IMR-90 (cell line): Measurements from ENCODE around the gene TRAK2. TPM values are rescaled to one million over a fixed set of nuclear protein-coding genes. Genes with fewer than 3 reads are reported as not detected.

Experiments used
- ATAC-seq: fragments of 200-7000 bp; cut with Tn5 transposase; 2 replicates; pipeline ENCODE4 v1.9.1; 2020; ENCODE audit warnings: low read depth, mild to moderate bottlenecking, moderate library complexity
- BruUV-seq: library from RNA; stranded (reverse); fragments of 400-500 nt; replicated peaks from 2 replicates; lab custom pipeline; 2021; lab: Mats Ljungman, UMichigan
- CTCF ChIA-PET: fragments of 300-600 bp; formaldehyde crosslinking; extraction: SDS; loops from one replicate; lab custom pipeline; 2021; ENCODE audit warnings: antibody characterized with exemption; lab: Yijun Ruan, JAX
- POLR2A ChIA-PET: fragments of 300-600 bp; sonication (Branson Sonifier 250); formaldehyde crosslinking; loops from one replicate; lab custom pipeline; 2022; ENCODE audit warnings: antibody characterized with exemption; ENCODE audit not compliant: unreplicated experiment; lab: Charles Lee
- DNase-seq: peaks from one replicate; pipeline ENCODE4 v3.0.0; 2013
- H2AFZ ChIP-seq: replicated peaks from 2 replicates; pipeline ENCODE3; 2013; ENCODE audit warnings: low read length, mild to moderate bottlenecking; ENCODE audit not compliant: poor library complexity
- H2AK5ac ChIP-seq: 2 replicates; pipeline ENCODE4 v1.6.1; 2013; ENCODE audit warnings: low read depth, low read length, inconsistent platforms
- H2AK9ac ChIP-seq: replicated peaks from 2 replicates; pipeline ENCODE3; 2013; ENCODE audit warnings: mild to moderate bottlenecking, low read depth, low read length, moderate library complexity; ENCODE audit not compliant: poor library complexity
- H2BK120ac ChIP-seq: 2 replicates; pipeline ENCODE4 v1.6.1; 2013; ENCODE audit warnings: low read depth, low read length, inconsistent platforms
- H2BK15ac ChIP-seq: 3 replicates; pipeline ENCODE4 v1.6.1; 2013; ENCODE audit warnings: low read depth, low read length, inconsistent platforms
- H2BK20ac ChIP-seq: 2 replicates; pipeline ENCODE4 v1.6.1; 2013; ENCODE audit warnings: low read depth, mild to moderate bottlenecking, inconsistent platforms, low read length, moderate library complexity
- H2BK5ac ChIP-seq: 2 replicates; pipeline ENCODE4 v1.6.1; 2013; ENCODE audit warnings: mild to moderate bottlenecking, low read depth, low read length, inconsistent platforms; ENCODE audit not compliant: poor library complexity, severe bottlenecking
- H3K14ac ChIP-seq: replicated peaks from 2 replicates; pipeline ENCODE4 v1.6.1; 2013; ENCODE audit warnings: low read depth, low read length, inconsistent platforms
- H3K18ac ChIP-seq: 2 replicates; pipeline ENCODE4 v1.6.1; 2013; ENCODE audit warnings: low read depth, low read length, control low read depth
- H3K23ac ChIP-seq: 2 replicates; pipeline ENCODE4 v1.6.1; 2013; ENCODE audit warnings: low read depth, low read length, inconsistent platforms
- H3K27ac ChIP-seq: 2 replicates; pipeline ENCODE4 v1.5.1; 2013; ENCODE audit warnings: mild to moderate bottlenecking, control low read depth, low read length; ENCODE audit not compliant: insufficient read depth
- H3K27me3 ChIP-seq: 2 replicates; pipeline ENCODE4 v1.6.1; 2013; ENCODE audit warnings: low read length; ENCODE audit not compliant: control insufficient read depth, insufficient read depth
- H3K36me3 ChIP-seq: 2 replicates; pipeline ENCODE4 v1.6.1; 2013; ENCODE audit warnings: low read length, mixed read lengths; ENCODE audit not compliant: control insufficient read depth, insufficient read depth
- H3K4ac ChIP-seq: 2 replicates; pipeline ENCODE4 v1.6.1; 2013; ENCODE audit warnings: low read depth, low read length, inconsistent platforms
- H3K4me1 ChIP-seq: 2 replicates; pipeline ENCODE4 v1.6.1; 2013; ENCODE audit warnings: low read length, mixed read lengths; ENCODE audit not compliant: control insufficient read depth, insufficient read depth
- H3K4me2 ChIP-seq: 2 replicates; pipeline ENCODE4 v1.6.1; 2013; ENCODE audit warnings: low read depth, mild to moderate bottlenecking, control low read depth, low read length, moderate library complexity
- H3K4me3 ChIP-seq: 2 replicates; pipeline ENCODE4 v1.5.1; 2013; ENCODE audit warnings: low read depth, mild to moderate bottlenecking, control low read depth, low read length, moderate library complexity; ENCODE audit not compliant: insufficient read depth
- H3K56ac ChIP-seq: 2 replicates; pipeline ENCODE4 v1.6.1; 2013; ENCODE audit warnings: low read length, inconsistent platforms; ENCODE audit not compliant: insufficient read depth; ENCODE audit errors: extremely low read depth
- H3K79me1 ChIP-seq, 2 experiments: 2 replicates each; pipeline ENCODE4 v1.6.1; 2013; ENCODE audit warnings: low read length in 2 of 2, inconsistent platforms in 1 of 2, low read depth in 1 of 2
- H3K9ac ChIP-seq: 2 replicates; pipeline ENCODE4 v1.6.1; 2013; ENCODE audit warnings: low read depth, low read length, control low read depth
- H3K9me1 ChIP-seq: 2 replicates; pipeline ENCODE4 v1.6.1; 2013; ENCODE audit warnings: low read length, inconsistent platforms; ENCODE audit not compliant: insufficient read depth
- H3K9me3 ChIP-seq: 2 replicates; pipeline ENCODE4 v1.6.1; 2013; ENCODE audit warnings: low read length; ENCODE audit not compliant: control insufficient read depth, insufficient read depth
- H4K20me1 ChIP-seq: 2 replicates; pipeline ENCODE4 v1.6.1; 2013; ENCODE audit warnings: low read length, inconsistent platforms; ENCODE audit not compliant: insufficient read depth
- H4K5ac ChIP-seq: 2 replicates; pipeline ENCODE4 v1.6.1; 2013; ENCODE audit warnings: mild to moderate bottlenecking, low read depth, low read length, control low read depth
- H4K8ac ChIP-seq, 2 experiments: 2 replicates each; pipeline ENCODE4 v1.6.1; 2013; ENCODE audit warnings: low read depth in 2 of 2, low read length in 2 of 2, control low read depth in 1 of 2, inconsistent platforms in 1 of 2
- H4K91ac ChIP-seq: 2 replicates; pipeline ENCODE4 v1.6.1; 2013; ENCODE audit warnings: low read depth, low read length, inconsistent platforms; ENCODE audit not compliant: insufficient read depth
- BHLHE40 ChIP-seq: fragments of 150-350 bp; IDR thresholded peaks from 2 replicates; pipeline ENCODE4 v1.6.1; 2016; ENCODE audit warnings: mild to moderate bottlenecking, low read depth, low read length
- CEBPB ChIP-seq: IDR thresholded peaks from 2 replicates; pipeline ENCODE4 v1.6.1; 2012; ENCODE audit warnings: low read depth, low read length, improper control_type of control experiment
- CHD1 ChIP-seq: IDR thresholded peaks from 2 replicates; pipeline ENCODE4 v1.6.1; 2012; ENCODE audit warnings: low read depth, low read length, improper control_type of control experiment
- FOS ChIP-seq: fragments of 150-350 bp; IDR thresholded peaks from 2 replicates; pipeline ENCODE4 v1.6.1; 2016; ENCODE audit warnings: low read depth, low read length
- MAFK ChIP-seq: IDR thresholded peaks from 2 replicates; pipeline ENCODE4 v1.6.1; 2012; ENCODE audit warnings: low read depth, low read length, improper control_type of control experiment
- MAZ ChIP-seq: IDR thresholded peaks from 2 replicates; pipeline ENCODE4 v1.6.1; 2012; ENCODE audit warnings: low read depth, mild to moderate bottlenecking, low read length, improper control_type of control experiment, moderate library complexity, borderline replicate concordance
- MXI1 ChIP-seq: IDR thresholded peaks from 2 replicates; pipeline ENCODE4 v1.6.1; 2012; ENCODE audit warnings: low read depth, mild to moderate bottlenecking, low read length, moderate library complexity, borderline replicate concordance
- NFE2L2 ChIP-seq: fragments of 150-350 bp; IDR thresholded peaks from 2 replicates; pipeline ENCODE4 v1.6.1; 2016; ENCODE audit warnings: low read depth, mild to moderate bottlenecking, low read length
- POLR2A ChIP-seq: IDR thresholded peaks from 2 replicates; pipeline ENCODE4 v1.6.1; 2012; ENCODE audit warnings: mild to moderate bottlenecking, low read depth, low read length
- RAD21 ChIP-seq: IDR thresholded peaks from 2 replicates; pipeline ENCODE4 v1.6.1; 2012; ENCODE audit warnings: low read length, improper control_type of control experiment
- RCOR1 ChIP-seq: IDR thresholded peaks from 2 replicates; pipeline ENCODE4 v1.6.1; 2012; ENCODE audit warnings: mild to moderate bottlenecking, low read length, improper control_type of control experiment; ENCODE audit not compliant: insufficient replicate concordance
- RFX5 ChIP-seq: IDR thresholded peaks from 2 replicates; pipeline ENCODE4 v1.8.0; 2012; ENCODE audit warnings: low read depth, mild to moderate bottlenecking, low read length, moderate library complexity
- SMC3 ChIP-seq: fragments of 150-350 bp; IDR thresholded peaks from 2 replicates; pipeline ENCODE4 v1.6.1; 2016; ENCODE audit warnings: low read depth, mild to moderate bottlenecking, antibody characterized with exemption, low read length, moderate library complexity
- WGBS, 2 experiments: methylation state at CpG; one replicate each; pipeline versions ENCODE4 v1.1.5 to v1.1.7; 2013; ENCODE audit warnings: missing lambda C conversion rate in 2 of 2; ENCODE audit not compliant: insufficient read length in 1 of 2; ENCODE audit errors: extremely low coverage in 2 of 2; 5-methylcytosine and 5-hydroxymethylcytosine counted together
- dilution Hi-C: fragments of 300-500 bp; cut with HindIII; formaldehyde crosslinking; loops from one replicate; pipeline ENCODE4 v1.14.3; 2018; ENCODE audit warnings: low sequenced_read_pairs; ENCODE audit not compliant: unreplicated experiment
- in situ Hi-C: fragments of 300-500 bp; cut with MboI; formaldehyde crosslinking; loops from 3 replicates; pipeline ENCODE4 v1.14.3; 2019; ENCODE audit warnings: low sequenced_read_pairs, inconsistent platforms, mixed read lengths
- intact Hi-C: fragments of 100-400 bp; cut with micrococcal nuclease; formaldehyde crosslinking; loops from 2 replicates; pipeline ENCODE4 v1.10.0; 2022
- polyA plus RNA-seq, 3 experiments: library from polyadenylated mRNA; depleted of rRNA; stranded (reverse); fragments of >200 nt; gene quantifications; 2 replicates each; pipeline ENCODE4 v1.2.3, GENCODE V29; 2012; ENCODE audit warnings: low replicate concordance in 1 of 3
- total RNA-seq: library from RNA; depleted of rRNA; stranded (reverse); fragments of >200 nt; gene quantifications from 2 replicates; pipeline ENCODE4 v1.2.3, GENCODE V29; 2012
- TF ChIP-seq, protein P1 (sequence below): fragments of 150-350 bp; IDR thresholded peaks from 2 replicates; pipeline ENCODE4 v1.6.1; 2016; ENCODE audit warnings: low read depth, mild to moderate bottlenecking, low read length, moderate library complexity, borderline replicate concordance
- TF ChIP-seq, protein P2 (sequence below): fragments of 150-350 bp; IDR thresholded peaks from 2 replicates; pipeline ENCODE4 v1.6.1; 2017; ENCODE audit warnings: mild to moderate bottlenecking, antibody characterized with exemption, low read length, low read depth
- TF ChIP-seq, protein P3 (sequence below): conservative IDR thresholded peaks from 2 replicates; pipeline ENCODE4 v1.5.1; 2012; ENCODE audit warnings: mild to moderate bottlenecking, low read depth, low read length, improper control_type of control experiment

Gene TRAK2
- total and polyA plus RNA-seq, 2 of the 4 experiments (the other 2 are of a cell fraction): 13.1 to 65.4 TPM

DNA sequence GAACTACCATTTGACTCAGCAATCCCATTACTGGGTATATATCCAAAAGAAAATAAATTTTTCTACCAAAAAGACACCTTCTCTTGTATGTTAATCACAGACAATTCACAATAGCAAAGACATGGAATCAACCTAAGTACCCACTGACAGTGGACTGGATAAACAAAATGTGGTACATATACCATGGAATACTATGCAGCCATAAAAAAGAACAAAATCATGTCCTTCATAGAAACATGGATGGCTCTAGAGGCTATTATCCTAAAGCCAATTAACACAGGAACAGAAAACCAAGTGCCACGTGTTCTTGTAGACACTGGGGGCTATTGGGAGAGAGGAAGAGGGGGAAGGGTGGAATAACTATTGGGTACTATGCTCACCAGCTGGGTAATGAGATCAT lies 121.8 kb downstream of the TRAK2 start:
- no peaks in the 10 kb centered on the region for H3K27me3 ChIP-seq
- no peak overlapping the region for H3K4me3 ChIP-seq
- no CpG with 5 or more reads among the region's 1 CpG for whole genome bisulfite sequencing, 2 experiments
- no peaks in the 10 kb centered on the region for H3K36me3 ChIP-seq
- BruUV-seq: no TSS peak
- H3K4ac ChIP-seq: no peak overlapping the region
- H3K9ac ChIP-seq: no peak overlapping the region
- H2AK5ac ChIP-seq: no peak overlapping the region
- CTCF ChIA-PET: no interaction called here
- no peak overlapping the region for H2BK120ac ChIP-seq
- H2AFZ ChIP-seq: no peak overlapping the region
- H3K56ac ChIP-seq: no peak overlapping the region
- no peak overlapping the region for H3K27ac ChIP-seq
- no peak overlapping the region for H2BK15ac ChIP-seq
- no peaks in the 10 kb centered on the region for H3K79me1 ChIP-seq
- no peak overlapping the region for H3K18ac ChIP-seq
- no peak overlapping the region for H4K8ac ChIP-seq
- DNase-seq (no peak), ATAC-seq (no peak)
- H4K5ac ChIP-seq: no peak overlapping the region
- dilution Hi-C loops: no loop called here
- H3K9me3 ChIP-seq: no peaks in the 10 kb centered on the region
- TF ChIP-seq SMC3 (no peak), FOS (no peak), RCOR1 (no peak), MXI1 (no peak), MAFK (no peak), MAZ (no peak), BHLHE40 (no peak), CEBPB (no peak), RFX5 (no peak), NFE2L2 (no peak), RAD21 (no peak), POLR2A (no peak), CHD1 (no peak)
- TF ChIP-seq, protein P1, sequence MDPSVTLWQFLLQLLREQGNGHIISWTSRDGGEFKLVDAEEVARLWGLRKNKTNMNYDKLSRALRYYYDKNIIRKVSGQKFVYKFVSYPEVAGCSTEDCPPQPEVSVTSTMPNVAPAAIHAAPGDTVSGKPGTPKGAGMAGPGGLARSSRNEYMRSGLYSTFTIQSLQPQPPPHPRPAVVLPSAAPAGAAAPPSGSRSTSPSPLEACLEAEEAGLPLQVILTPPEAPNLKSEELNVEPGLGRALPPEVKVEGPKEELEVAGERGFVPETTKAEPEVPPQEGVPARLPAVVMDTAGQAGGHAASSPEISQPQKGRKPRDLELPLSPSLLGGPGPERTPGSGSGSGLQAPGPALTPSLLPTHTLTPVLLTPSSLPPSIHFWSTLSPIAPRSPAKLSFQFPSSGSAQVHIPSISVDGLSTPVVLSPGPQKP: no peak
- TF ChIP-seq, protein P2, sequence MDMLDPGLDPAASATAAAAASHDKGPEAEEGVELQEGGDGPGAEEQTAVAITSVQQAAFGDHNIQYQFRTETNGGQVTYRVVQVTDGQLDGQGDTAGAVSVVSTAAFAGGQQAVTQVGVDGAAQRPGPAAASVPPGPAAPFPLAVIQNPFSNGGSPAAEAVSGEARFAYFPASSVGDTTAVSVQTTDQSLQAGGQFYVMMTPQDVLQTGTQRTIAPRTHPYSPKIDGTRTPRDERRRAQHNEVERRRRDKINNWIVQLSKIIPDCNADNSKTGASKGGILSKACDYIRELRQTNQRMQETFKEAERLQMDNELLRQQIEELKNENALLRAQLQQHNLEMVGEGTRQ: no peak
- TF ChIP-seq, protein P3, sequence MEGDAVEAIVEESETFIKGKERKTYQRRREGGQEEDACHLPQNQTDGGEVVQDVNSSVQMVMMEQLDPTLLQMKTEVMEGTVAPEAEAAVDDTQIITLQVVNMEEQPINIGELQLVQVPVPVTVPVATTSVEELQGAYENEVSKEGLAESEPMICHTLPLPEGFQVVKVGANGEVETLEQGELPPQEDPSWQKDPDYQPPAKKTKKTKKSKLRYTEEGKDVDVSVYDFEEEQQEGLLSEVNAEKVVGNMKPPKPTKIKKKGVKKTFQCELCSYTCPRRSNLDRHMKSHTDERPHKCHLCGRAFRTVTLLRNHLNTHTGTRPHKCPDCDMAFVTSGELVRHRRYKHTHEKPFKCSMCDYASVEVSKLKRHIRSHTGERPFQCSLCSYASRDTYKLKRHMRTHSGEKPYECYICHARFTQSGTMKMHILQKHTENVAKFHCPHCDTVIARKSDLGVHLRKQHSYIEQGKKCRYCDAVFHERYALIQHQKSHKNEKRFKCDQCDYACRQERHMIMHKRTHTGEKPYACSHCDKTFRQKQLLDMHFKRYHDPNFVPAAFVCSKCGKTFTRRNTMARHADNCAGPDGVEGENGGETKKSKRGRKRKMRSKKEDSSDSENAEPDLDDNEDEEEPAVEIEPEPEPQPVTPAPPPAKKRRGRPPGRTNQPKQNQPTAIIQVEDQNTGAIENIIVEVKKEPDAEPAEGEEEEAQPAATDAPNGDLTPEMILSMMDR: no peak
- no peak overlapping the region for H3K14ac ChIP-seq
- H3K9me1 ChIP-seq: no peaks in the 10 kb centered on the region
- no peaks in the 10 kb centered on the region for H4K20me1 ChIP-seq
- H3K4me2 ChIP-seq: no peak overlapping the region
- H3K4me1 ChIP-seq: no peaks in the 10 kb centered on the region
- H4K91ac ChIP-seq: no peak overlapping the region
- no peak overlapping the region for H2BK5ac ChIP-seq
- POLR2A ChIA-PET: no interaction called here
- intact Hi-C loops: no loop called here
- in situ Hi-C loops: no loop called here
- H2BK20ac ChIP-seq: no peak overlapping the region
- no peak overlapping the region for H2AK9ac ChIP-seq
- no peak overlapping the region for H3K23ac ChIP-seq
